Spinal cord (tissue), 10 donors: ENCODE results near the gene TOR3A. TPM values are rescaled to one million over a fixed set of nuclear protein-coding genes. Genes with fewer than 3 reads are reported as not detected.
A peak's percentile ranks its signal among the peaks of the same experiment; 100 is the strongest.

Experiments used
- DNase-seq, 6 donors: peaks; one replicate each; pipeline versions ENCODE4 v3.0.0 to v3.0.0-alpha.2; 2013 to 2015; ENCODE audit warnings: low spot score in 6 of 6, low read depth in 4 of 6
- H3K27ac ChIP-seq: one replicate; pipeline ENCODE4 v1.5.1; 2013; ENCODE audit warnings: low read depth, low read length, control low read depth
- H3K27me3 ChIP-seq: one replicate; pipeline ENCODE4 v1.6.1; 2013; ENCODE audit warnings: low read length; ENCODE audit not compliant: control insufficient read depth, insufficient read depth
- H3K36me3 ChIP-seq: one replicate; pipeline ENCODE4 v1.6.1; 2013; ENCODE audit warnings: low read length; ENCODE audit not compliant: control insufficient read depth, insufficient read depth
- H3K4me1 ChIP-seq: one replicate; pipeline ENCODE4 v1.6.1; 2013; ENCODE audit warnings: low read length; ENCODE audit not compliant: control insufficient read depth, insufficient read depth
- H3K4me3 ChIP-seq: one replicate; pipeline ENCODE4 v1.5.1; 2013; ENCODE audit warnings: low read depth, low read length, control low read depth
- H3K9me3 ChIP-seq: one replicate; pipeline ENCODE4 v1.6.1; 2013; ENCODE audit warnings: low read length; ENCODE audit not compliant: control insufficient read depth, insufficient read depth
- WGBS: methylation state at CpG from one replicate; pipeline ENCODE4 v1.1.5; 2013; ENCODE audit warnings: missing lambda C conversion rate; ENCODE audit not compliant: insufficient coverage; 5-methylcytosine and 5-hydroxymethylcytosine counted together
- polyA plus RNA-seq, 2 donors: library from polyadenylated mRNA; unstranded; fragments of 120-200 nt; gene quantifications; one replicate each; pipeline ENCODE4 v1.2.1, GENCODE V29; 2013; ENCODE audit not compliant: insufficient read length in 2 of 2
- total RNA-seq, 2 donors: library from RNA; depleted of rRNA in 1 of 2; stranded (reverse); fragments of 120-200 nt in 1 of 2; fragments of >200 nt in 1 of 2; gene quantifications; one replicate each; pipeline versions ENCODE4 v1.2.3 to v1.2.4, GENCODE V29; 2013 to 2014
- donor health status: healthy.

Gene TOR3A
- total and polyA plus RNA-seq, 4 donors: 18.3 to 27.4 (median 22.5) TPM

DNA sequence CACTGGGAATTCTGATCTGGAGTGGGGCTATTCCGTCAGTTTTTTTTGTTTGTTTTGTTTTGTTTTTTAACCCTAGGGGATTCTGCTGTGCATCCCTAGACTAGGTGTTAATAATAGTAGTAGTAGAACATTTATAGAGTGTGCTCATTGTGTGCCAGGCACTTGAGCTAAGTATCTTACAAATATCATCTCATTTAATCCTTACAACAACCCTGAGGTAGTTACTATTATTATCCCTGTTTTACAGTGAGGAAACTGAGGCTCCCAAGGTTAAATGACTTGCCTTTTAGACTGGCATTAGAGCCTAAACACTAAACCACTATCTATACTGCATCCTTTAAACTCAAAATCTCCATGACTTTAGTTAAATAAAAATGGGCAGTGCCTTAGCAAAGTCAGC is 22.1 kb downstream of the TOR3A start:
- no peak overlapping the region for H3K27ac ChIP-seq
- no peaks in the 10 kb centered on the region for H3K27me3 ChIP-seq
- no peak overlapping the region for H3K4me3 ChIP-seq
- H3K36me3 ChIP-seq: peaks cover 15% of the 10 kb centered on the region
- DNase-seq: no peak
- H3K9me3 ChIP-seq: no peaks in the 10 kb centered on the region
- H3K4me1 ChIP-seq: no peaks in the 10 kb centered on the region
- no CpG with 5 or more reads among the region's 1 CpG for WGBS

DNA sequence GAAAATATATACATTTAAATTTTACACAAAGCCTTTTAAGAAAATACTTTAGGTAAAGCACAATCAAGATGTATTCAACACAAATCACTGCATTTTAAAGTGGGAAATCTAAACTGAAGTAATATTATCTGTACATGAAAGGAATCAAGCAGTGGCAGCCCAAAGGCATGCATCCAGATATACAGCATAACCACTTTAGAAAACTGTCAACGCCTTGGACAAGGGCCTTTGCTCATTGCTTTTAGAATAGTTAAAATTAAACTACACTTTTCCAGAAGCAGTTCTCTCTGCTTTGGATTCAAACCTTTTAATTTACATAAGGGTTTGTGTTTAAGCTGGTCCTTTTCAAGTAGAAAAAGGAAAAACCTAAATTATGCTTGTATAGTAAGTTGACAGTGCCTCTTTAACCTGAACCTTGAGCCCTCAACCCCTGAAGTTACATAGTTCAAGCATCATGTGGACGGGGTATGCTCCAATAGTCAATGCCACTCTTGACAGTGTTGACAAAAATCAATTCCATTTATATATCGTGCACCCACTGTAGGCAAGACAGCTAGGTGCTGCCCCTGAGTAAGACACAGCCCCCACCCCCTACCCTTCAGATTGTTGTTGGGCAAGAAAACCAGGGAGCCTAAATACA is 22.9 kb downstream of the TOR3A start:
- Histone ChIP-seq H3K27ac (no peak overlapping the region), H3K9me3 (no peaks in the 10 kb centered on the region), H3K4me1 (no peaks in the 10 kb centered on the region), H3K36me3 (peaks cover 21% of the 10 kb centered on the region), H3K27me3 (no peaks in the 10 kb centered on the region), H3K4me3 (no peak overlapping the region)
- WGBS: 93% methylated on average over 2 of the region's 3 CpGs
- peak in 1 of 6 donors; percentile 16 for DNase-seq

DNA sequence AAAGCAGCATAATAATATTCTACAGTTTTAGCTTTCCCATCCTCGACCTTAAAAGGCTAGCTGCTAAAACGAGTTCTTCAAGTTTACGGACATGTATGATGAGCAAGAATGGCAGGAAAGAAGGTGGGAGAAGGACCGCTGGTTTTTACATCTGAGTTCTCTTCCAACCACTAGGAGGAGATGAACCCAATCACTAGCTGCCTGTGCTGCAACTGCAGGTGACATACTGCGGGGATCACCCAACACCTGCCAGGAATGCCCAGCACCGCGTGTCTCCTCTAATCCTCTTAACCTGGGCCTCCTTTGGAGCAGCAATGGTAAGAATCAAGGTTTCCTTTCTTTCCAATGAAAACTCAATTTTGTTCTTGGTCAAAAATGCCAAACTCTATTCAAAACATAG is 23.5 kb downstream of the TOR3A start:
- H3K4me1 ChIP-seq: no peaks in the 10 kb centered on the region
- no peak overlapping the region for H3K4me3 ChIP-seq
- H3K36me3 ChIP-seq: peaks cover 28% of the 10 kb centered on the region
- H3K27ac ChIP-seq: no peak overlapping the region
- H3K9me3 ChIP-seq: no peaks in the 10 kb centered on the region
- H3K27me3 ChIP-seq: no peaks in the 10 kb centered on the region
- peak in 1 of 6 donors; percentile 70 for DNase-seq
- 56% methylated on average over 5 of the region's 7 CpGs for WGBS

DNA sequence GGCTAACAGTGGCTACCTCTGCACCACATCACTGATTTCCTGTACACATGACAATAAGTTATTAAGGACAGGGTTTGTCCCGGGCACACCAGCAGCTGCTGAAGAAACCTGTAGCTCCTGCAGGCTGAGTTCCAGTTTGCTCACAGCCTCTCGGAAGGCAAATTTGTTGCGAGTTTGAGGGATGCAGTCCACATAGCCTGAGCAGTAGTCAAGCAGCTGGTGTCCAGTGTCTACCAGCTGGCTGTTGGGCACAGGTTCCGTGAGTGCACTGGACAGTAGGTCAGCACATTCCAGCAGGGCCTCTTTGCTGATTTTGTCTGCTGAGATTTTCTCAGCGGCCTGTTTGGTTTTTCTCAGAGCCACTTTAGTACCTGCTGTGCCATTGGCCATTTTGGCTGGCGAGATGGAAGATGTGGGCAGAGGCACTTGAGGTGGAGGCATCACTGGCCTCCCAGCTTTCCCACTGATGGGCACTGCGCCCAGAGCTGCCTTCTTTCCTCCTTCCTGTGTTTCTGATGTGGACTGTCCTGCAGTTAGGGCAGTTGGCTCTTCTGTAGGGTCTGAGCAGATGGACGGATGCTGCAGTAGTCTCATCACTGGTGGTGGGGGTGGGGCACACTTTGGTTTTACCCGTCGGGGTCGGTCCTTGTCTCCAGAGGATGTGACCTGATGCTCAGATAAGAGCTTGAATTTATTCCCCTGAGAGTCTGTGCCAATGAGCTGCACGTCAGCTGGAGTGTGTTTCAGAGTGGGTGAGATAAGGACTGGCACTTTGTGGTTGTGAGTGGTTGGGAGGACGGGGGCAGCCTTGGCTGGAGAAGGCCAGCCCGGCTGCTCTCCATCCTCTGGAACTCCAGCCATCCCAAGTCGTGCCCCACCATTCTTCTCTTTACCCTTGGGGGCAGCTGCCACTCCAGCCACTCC is 26.1 kb downstream of the TOR3A start:
- Histone ChIP-seq H3K4me1 (no peaks in the 10 kb centered on the region), H3K27me3 (no peaks in the 10 kb centered on the region), H3K27ac (no peak overlapping the region), H3K36me3 (peaks cover 41% of the 10 kb centered on the region), H3K4me3 (no peak overlapping the region), H3K9me3 (no peaks in the 10 kb centered on the region)
- DNase-seq: no peak
- WGBS: 93% methylated on average over 11 of the region's 15 CpGs

- Histone ChIP-seq H3K36me3 (peaks cover 41% of the 10 kb centered on the region), H3K4me1 (no peaks in the 10 kb centered on the region), H3K27me3 (no peaks in the 10 kb centered on the region), H3K27ac (no peak overlapping the region), H3K4me3 (no peak overlapping the region), H3K9me3 (no peaks in the 10 kb centered on the region)
- no CpG with 5 or more reads among the region's 2 CpGs for WGBS
- no peak for DNase-seq
Measured at GRCh38 chr1:179108644-179109043, 26.8 kb downstream of the TOR3A start.

DNA sequence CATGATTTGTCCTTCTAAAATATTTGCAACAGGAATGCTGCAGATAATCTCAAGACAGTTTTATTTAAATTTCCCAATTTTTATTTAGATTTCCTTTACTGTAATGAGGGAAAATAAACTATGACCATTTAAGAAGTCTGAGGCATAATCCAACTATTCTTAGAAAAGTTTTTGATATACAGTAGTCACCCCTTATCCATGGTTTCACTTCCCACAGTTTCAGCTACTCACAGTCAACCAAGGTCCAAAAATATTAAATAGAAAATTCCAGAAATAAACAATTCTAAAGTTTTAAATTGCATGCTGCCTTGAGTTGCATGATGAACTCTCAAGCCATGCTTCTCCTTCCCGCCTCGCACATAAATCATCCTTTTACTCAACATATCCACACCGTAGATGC is 33.3 kb downstream of the TOR3A start:
- DNase-seq: no peak
- H3K4me3 ChIP-seq: no peak overlapping the region
- H3K9me3 ChIP-seq: no peaks in the 10 kb centered on the region
- 100% methylated on average over 1 of the region's 3 CpGs for WGBS
- H3K36me3 ChIP-seq: peaks cover 35% of the 10 kb centered on the region
- H3K27me3 ChIP-seq: no peaks in the 10 kb centered on the region
- H3K4me1 ChIP-seq: no peaks in the 10 kb centered on the region
- no peak overlapping the region for H3K27ac ChIP-seq

GRCh38 chr1:179119513-179119912 is 37.6 kb downstream of the TOR3A start:
- no peak for DNase-seq
- Histone ChIP-seq H3K36me3 (peaks cover 23% of the 10 kb centered on the region), H3K27ac (no peak overlapping the region), H3K4me3 (no peak overlapping the region), H3K27me3 (no peaks in the 10 kb centered on the region), H3K9me3 (no peaks in the 10 kb centered on the region), H3K4me1 (no peaks in the 10 kb centered on the region)

GRCh38 chr1:179120736-179121135 is 38.9 kb downstream of the TOR3A start:
- no CpG with 5 or more reads among the region's 2 CpGs for WGBS
- Histone ChIP-seq H3K36me3 (peaks cover 23% of the 10 kb centered on the region), H3K9me3 (no peaks in the 10 kb centered on the region), H3K4me3 (no peak overlapping the region), H3K27me3 (no peaks in the 10 kb centered on the region), H3K4me1 (no peaks in the 10 kb centered on the region), H3K27ac (no peak overlapping the region)
- DNase-seq: no peak

DNA sequence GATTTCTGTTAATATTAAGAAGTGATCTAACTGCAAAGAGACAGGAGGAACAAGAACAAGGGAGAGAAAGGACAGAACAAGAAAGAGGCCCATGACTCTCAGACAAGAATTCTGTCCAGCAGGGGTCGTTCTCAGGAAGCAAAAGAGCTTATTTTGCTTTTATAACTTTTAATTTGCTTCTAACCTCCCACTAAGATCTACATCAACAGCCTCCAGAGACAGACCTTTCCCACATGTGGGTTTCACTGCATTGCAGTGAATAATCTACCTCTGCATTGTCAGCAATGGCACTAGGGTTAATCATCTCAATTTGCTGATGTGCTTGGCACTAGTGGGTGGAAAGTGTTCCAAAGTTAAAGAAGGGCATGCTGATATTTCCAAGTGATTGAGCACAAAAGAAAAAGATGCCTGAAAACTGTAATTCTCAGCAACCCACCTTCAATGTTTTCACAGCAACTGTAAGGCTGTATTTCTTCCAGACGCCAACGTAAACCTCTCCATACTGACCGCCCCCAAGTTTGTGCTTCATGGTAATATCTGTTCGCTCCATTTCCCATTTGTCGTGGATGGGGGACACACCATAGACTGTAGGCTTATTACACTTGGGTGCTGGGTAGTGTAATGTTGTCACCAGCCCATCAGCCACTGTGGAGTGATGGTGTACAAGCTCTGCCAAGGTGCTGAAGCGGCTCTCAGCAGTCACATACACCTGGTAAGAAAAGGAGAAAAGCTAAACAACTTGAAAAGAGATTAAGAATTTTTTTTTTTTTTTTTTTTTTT is 39.5 kb downstream of the TOR3A start:
- WGBS: 40% methylated on average over 1 of the region's 7 CpGs
- Histone ChIP-seq H3K27ac (no peak overlapping the region), H3K9me3 (no peaks in the 10 kb centered on the region), H3K4me1 (no peaks in the 10 kb centered on the region), H3K36me3 (peaks cover 23% of the 10 kb centered on the region), H3K27me3 (no peaks in the 10 kb centered on the region), H3K4me3 (no peak overlapping the region)
- DNase-seq: peak; percentile 17 to 78 (median 28)
